BE2C (cell line): Measurements from ENCODE around the gene POMGNT1.

ENCODE experiments used
- DNase-seq: peaks from one replicate; pipeline ENCODE4 v3.0.0-alpha.2; 2020
- H3K27me3 ChIP-seq: fragments of 250-450 bp; sonication (Bioruptor Pico); 2 replicates; pipeline ENCODE4 v1.5.1; 2020; ENCODE audit warnings: mild to moderate bottlenecking
- H3K36me3 ChIP-seq: fragments of 250-450 bp; sonication (Bioruptor Pico); 2 replicates; pipeline ENCODE4 v1.5.1; 2020; ENCODE audit warnings: mild to moderate bottlenecking
- H3K4me1 ChIP-seq: fragments of 250-450 bp; sonication (Bioruptor Pico); 2 replicates; pipeline ENCODE4 v1.5.1; 2020
- H3K4me3 ChIP-seq: 2 replicates; pipeline ENCODE4 v1.5.1; 2011; ENCODE audit warnings: low read depth, low read length
- H3K9me3 ChIP-seq: fragments of 250-450 bp; sonication (Bioruptor Pico); 2 replicates; pipeline ENCODE4 v1.5.1; 2020
- TF ChIP-seq, protein P1 (sequence below): IDR thresholded peaks from 2 replicates; pipeline ENCODE4 v1.5.1; 2012; ENCODE audit warnings: mild to moderate bottlenecking, low read depth, low read length

Gene POMGNT1

DNA sequence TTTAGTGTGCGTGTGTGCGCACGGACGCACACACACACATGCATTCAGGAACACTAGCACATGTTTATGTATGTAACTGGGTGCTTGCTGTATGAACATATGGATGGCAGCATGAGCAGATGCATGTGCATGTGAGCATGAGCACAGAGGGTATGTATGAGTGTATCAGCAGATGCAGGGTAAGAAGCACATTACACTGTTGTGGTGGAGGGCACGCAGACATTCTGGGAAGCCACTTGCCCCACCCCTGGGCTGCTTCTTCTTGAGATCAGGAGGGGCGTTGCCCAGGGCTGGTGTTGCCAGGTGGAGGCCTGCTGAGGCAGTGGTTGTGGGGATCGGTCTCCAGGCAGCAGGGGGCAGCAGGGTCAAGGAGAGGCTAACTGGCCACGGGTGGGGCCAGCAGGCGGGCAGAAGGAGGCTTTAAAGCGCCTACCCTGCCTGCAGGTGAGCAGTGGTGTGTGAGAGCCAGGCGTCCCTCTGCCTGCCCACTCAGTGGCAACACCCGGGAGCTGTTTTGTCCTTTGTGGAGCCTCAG is 18.1 kb downstream of the POMGNT1 start:
- TF ChIP-seq, protein P1, sequence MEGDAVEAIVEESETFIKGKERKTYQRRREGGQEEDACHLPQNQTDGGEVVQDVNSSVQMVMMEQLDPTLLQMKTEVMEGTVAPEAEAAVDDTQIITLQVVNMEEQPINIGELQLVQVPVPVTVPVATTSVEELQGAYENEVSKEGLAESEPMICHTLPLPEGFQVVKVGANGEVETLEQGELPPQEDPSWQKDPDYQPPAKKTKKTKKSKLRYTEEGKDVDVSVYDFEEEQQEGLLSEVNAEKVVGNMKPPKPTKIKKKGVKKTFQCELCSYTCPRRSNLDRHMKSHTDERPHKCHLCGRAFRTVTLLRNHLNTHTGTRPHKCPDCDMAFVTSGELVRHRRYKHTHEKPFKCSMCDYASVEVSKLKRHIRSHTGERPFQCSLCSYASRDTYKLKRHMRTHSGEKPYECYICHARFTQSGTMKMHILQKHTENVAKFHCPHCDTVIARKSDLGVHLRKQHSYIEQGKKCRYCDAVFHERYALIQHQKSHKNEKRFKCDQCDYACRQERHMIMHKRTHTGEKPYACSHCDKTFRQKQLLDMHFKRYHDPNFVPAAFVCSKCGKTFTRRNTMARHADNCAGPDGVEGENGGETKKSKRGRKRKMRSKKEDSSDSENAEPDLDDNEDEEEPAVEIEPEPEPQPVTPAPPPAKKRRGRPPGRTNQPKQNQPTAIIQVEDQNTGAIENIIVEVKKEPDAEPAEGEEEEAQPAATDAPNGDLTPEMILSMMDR = no peak
- Histone ChIP-seq H3K9me3 (no peaks in the 10 kb centered on the region), H3K4me3 (no peak overlapping the region), H3K27me3 (no peaks in the 10 kb centered on the region), H3K36me3 (no peaks in the 10 kb centered on the region), H3K4me1 (no peaks in the 10 kb centered on the region)
- no peak for DNase-seq

DNA sequence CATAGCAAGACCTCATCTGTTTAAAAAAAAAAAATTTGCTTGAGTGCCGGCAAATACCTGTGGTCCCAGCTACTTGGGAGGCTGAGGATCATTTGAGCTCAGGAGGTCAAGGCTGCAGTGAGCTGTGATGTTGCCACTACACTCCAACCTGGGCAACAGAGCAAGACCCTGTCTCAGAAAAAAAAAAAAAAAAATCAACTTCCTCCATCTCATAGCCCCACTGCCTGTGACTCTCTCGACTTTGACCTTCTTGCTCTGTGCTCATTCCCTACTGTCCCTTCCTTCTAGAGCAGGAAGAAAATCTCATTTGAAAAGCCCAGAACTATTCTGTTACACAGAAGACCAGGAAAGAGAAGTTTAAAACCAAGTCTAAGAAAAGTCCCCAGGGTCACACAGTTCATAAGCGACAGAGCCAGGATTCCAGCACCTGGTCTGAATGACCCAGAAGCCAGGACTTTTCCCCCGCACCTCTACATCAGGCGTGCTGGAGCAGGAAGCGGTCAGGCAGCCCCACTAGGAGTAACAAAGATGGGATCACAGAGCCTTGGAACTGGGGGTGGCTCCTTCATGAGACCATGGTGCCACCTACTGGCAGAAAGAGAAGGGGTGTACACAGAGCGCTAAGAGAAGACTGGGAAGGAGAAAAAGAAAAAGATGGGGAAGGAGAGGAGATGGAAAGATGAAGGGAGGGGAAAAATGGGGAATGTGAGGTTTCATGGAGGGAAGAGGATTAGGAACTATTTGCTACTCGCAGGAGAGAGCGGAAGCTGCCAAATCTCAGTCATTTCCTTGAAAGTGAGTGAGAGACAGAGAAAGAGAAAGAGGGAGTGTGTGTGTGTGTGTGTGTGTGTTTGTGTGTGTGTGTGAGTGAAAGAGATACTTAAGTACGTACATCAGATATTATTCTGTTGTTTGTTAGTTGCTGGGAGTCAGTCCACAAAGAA is 18.8 kb downstream of the POMGNT1 start:
- Histone ChIP-seq H3K27me3 (no peaks in the 10 kb centered on the region), H3K4me3 (no peak overlapping the region), H3K36me3 (no peaks in the 10 kb centered on the region), H3K9me3 (no peaks in the 10 kb centered on the region), H3K4me1 (no peaks in the 10 kb centered on the region)
- peak; percentile 77 for DNase-seq
- TF ChIP-seq, protein P1 = peak; percentile 83

DNA sequence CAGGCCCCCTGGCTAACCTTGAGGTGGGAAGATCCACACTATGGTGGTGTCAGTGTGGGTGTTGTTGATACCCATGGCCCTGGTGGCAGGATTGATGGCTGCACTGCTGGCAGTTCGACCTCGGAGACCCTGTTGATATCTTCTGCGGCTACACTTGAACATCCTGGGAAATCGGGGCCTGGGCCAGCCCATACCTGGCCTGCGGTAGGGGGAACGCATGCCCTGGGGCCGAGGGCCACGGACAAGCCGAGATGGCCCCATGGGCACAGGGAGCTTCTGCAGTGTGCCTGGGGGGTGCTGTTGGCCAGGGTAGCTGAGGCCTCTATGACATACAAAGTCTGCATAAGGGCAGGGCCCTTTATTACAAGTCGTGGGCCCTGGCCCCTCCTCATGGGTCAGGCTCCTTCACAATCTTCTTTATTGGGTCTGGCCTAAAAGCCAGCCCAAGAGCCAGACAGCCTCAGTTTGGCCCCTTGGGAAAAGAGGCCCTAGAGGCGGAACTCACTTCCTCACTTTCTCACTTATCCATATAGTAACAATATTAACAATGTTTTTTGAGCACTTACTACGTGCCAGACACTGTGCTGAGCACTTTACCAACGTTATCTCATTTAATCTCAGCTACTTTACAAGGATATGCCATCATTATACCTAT is 21.9 kb downstream of the POMGNT1 start, which contains the start of gene P3R3URF:
P3R3URF (minus strand) TSS at position 278 of the 655 bp plus-strand sequence; CDS start at position 261, 17 bp downstream.
- TF ChIP-seq, protein P1 = no peak
- H3K27me3 ChIP-seq = no peaks in the 10 kb centered on the region
- no peak for DNase-seq
- H3K4me1 ChIP-seq = no peaks in the 10 kb centered on the region
- H3K36me3 ChIP-seq = no peaks in the 10 kb centered on the region
- H3K9me3 ChIP-seq = no peaks in the 10 kb centered on the region
- H3K4me3 ChIP-seq = no peak within 1 kb of the TSS

DNA sequence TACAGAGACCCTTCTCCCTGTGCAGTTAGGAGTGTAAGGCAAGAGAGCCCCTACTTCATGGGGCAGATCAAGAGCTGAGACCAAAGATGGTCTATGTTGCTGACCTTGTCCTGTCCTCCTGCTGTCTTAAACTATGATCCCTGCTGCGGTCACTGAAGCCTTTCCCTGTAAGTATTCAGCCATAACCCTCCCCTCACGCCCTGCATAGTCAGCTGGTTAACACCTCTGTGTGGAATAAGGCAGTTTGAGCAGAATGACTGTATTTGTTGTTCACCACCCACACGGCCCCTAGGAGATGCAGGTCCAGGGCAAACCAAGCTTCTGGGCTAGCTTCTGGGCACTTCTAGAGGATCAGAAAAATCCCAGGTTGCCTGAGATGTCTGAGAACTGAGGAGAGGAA is 23.0 kb downstream of the POMGNT1 start:
- Histone ChIP-seq H3K27me3 (no peaks in the 10 kb centered on the region), H3K4me1 (no peaks in the 10 kb centered on the region), H3K4me3 (no peak overlapping the region), H3K36me3 (no peaks in the 10 kb centered on the region), H3K9me3 (no peaks in the 10 kb centered on the region)
- no peak for DNase-seq
- TF ChIP-seq, protein P1 = no peak

DNA sequence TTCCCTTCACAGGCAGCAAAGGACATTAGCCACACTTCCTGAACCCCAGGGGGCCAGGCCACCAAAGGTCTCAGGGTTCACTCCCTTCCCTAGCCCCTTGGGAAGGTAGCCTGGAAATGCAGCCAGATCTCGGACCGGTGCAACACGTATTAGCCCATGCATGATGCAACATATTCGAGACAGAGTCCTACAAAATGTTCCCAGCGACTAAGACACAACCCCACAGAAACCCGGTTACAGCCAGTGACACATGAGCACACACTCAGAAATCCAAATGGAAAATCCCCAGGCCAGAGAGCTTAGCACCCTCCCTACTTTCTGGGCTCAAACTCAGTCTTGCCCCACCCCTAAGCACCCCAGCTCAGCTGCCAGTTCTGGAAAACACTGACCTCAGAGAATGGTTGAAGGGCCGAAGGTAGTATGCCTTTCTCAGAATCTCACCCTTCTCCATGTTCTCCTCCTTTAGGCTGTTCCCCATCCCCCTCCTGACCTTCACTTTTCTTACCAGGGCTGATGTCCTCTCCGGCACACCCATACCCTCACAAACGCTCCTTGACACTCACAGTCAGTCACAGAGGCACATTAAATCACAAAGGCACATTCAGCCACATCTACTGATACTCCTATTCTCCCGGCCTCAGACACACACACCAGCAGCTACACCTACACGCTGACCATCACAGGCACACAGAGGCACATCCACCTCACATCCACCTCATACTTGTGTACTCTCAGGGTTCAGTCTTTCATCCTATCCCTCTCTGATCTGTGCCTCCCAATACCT is 23.6 kb downstream of the POMGNT1 start, which contains the start of gene TSPAN1:
TSPAN1 (plus strand) TSS at position 640 of the 784 bp plus-strand sequence. CDS start 6,021 bp downstream, outside the sequence.
- no peak for DNase-seq
- TF ChIP-seq, protein P1 = no peak
- no peaks in the 10 kb centered on the region for H3K4me1 ChIP-seq
- no peak within 1 kb of the TSS for H3K4me3 ChIP-seq
- H3K27me3 ChIP-seq = no peaks in the 10 kb centered on the region
- no peaks in the 10 kb centered on the region for H3K9me3 ChIP-seq
- no peaks in the 10 kb centered on the region for H3K36me3 ChIP-seq
